Epithelial cell of prostate (primary cell): ENCODE results near the gene HMGB3.
"Not testable (repeated sequence)": the region's sequence is repeated elsewhere in the genome, so short reads cannot be mapped to it uniquely, and the experiment has no call there.

ENCODE experiments used
- DNase-seq: peaks from one replicate; pipeline ENCODE4 v3.0.0-alpha.2; 2011; ENCODE audit warnings: low read depth, low spot score
- H3K27ac ChIP-seq: fragments of 450-650 bp; 2 replicates; pipeline ENCODE4 v1.5.1; 2017; ENCODE audit warnings: mild to moderate bottlenecking

HMGB3 gene

GRCh38 chrX:150982788-150983520 lies at the start of gene HMGB3:
TSS of gene HMGB3 (plus strand) at chrX:150983335. CDS start at chrX:150985600, 2,265 bp downstream.
- DNase-seq: peak; percentile 64
- H3K27ac ChIP-seq: peak within 1 kb of the TSS; percentile 67

GRCh38 chrX:150933945-150934350 lies 49.2 kb upstream of the HMGB3 start:
- DNase-seq: no peak
- H3K27ac ChIP-seq: peak overlapping the region; percentile 33

- DNase-seq: peak; percentile 31
- H3K27ac ChIP-seq: peak overlapping the region; percentile 33
These were observed 48.7 kb upstream of the HMGB3 start for GRCh38 chrX:150934453-150934852.

- no peak for DNase-seq
- H3K27ac ChIP-seq: no peak overlapping the region
These were observed 47.7 kb upstream of the HMGB3 start for GRCh38 chrX:150935467-150935866.

DNA sequence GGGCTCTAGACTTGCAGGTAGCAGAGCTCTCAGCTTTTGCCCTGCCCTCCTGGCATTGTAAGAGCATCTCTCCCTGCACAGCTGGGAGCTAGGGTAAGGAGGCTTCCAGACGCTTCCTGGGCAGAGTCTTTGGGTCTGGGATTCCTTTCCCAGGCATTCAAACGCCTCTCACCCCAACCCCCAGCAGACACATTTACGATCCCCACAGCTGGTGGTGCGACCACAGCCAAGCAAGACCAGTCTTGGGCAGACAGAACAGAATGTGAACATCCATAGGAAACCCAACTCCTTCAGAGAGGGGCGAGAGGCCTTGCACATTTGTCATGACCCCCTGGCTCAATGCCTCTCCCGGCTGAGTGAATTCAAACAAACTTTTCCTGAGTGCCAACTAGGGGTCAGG lies 46.6 kb upstream of the HMGB3 start:
- no peak overlapping the region for H3K27ac ChIP-seq
- no peak for DNase-seq

GRCh38 chrX:150940844-150941495 lies 42.2 kb upstream of the HMGB3 start:
- H3K27ac ChIP-seq: no peak overlapping the region
- no peak for DNase-seq

- no peak for DNase-seq
- no peak overlapping the region for H3K27ac ChIP-seq
These were observed 41.6 kb upstream of the HMGB3 start for GRCh38 chrX:150941580-150941979.

GRCh38 chrX:150942942-150943594 lies 40.1 kb upstream of the HMGB3 start:
- H3K27ac ChIP-seq: no peak overlapping the region
- no peak for DNase-seq

- no peak for DNase-seq
- no peak overlapping the region for H3K27ac ChIP-seq
These were observed 38.9 kb upstream of the HMGB3 start for GRCh38 chrX:150944233-150944632.

- no peak for DNase-seq
- H3K27ac ChIP-seq: no peak overlapping the region
These were observed 28.2 kb upstream of the HMGB3 start for GRCh38 chrX:150954951-150955350.

DNA sequence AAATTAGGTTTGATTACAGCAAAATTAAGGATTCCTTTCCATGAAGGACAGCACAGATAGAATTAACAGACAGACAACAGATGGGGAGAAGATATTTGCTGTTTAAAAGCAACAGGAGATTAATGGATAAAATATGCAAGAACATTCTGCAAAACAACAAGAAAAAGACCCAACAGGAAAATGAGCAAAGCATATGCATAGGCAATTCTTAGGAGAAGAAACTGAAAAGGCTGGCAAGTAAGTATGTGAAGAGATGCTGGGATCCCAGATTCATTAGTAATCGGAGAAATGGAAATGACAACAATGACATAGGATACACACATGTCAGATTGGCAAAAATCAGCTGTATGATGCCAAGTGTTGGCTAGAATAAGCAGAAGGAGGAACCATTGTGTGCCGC lies 27.5 kb upstream of the HMGB3 start:
- no peak overlapping the region for H3K27ac ChIP-seq
- no peak for DNase-seq

DNA sequence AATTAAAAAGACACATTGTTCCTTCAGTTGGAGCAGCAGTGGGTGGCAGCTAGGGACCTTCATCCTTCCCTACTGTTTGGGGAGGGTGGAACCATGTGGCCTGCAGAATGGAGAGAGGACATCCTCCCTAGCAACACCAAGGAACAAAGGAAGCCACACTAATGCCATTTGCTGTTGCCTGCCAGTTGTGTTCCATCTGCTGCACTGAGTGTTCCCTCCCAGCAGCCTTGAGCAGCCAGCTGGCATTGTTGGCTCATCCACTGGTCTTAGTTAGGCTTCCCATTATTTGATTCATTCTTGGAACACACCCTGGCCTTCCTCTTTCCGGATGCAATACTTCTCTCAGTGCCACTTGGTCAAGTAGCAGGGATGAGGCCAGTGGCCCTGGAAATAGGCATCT lies 25.0 kb upstream of the HMGB3 start:
- DNase-seq: no peak
- H3K27ac ChIP-seq: no peak overlapping the region

GRCh38 chrX:150959557-150959956 lies 23.6 kb upstream of the HMGB3 start:
- no peak overlapping the region for H3K27ac ChIP-seq
- no peak for DNase-seq

DNA sequence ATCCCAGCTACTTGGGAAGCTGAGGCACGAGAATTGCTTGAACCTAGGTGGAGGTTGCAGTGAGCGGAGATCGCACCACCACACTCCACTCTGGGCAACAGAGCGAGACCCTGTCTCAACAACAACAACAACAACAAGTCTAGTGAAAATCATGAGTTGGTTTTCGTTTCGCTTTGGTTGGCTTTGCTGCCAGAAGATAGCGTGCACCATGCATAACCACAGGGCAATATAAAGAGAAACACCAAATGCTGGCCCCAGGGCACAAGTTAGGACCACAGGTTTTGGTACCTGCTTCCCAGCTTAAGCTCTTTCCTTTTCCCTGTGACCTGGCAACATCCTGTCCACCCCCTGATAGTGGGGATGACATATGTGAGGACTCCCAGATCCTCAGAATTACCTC lies 21.5 kb upstream of the HMGB3 start:
- DNase-seq: no peak
- no peak overlapping the region for H3K27ac ChIP-seq

GRCh38 chrX:150964416-150964815 lies 18.7 kb upstream of the HMGB3 start:
- DNase-seq, H3K27ac ChIP-seq: not testable (repeated sequence)

- no peak for DNase-seq
- H3K27ac ChIP-seq: no peak overlapping the region
These were observed 16.9 kb upstream of the HMGB3 start for GRCh38 chrX:150966235-150966634.

GRCh38 chrX:150966742-150967141 lies 16.4 kb upstream of the HMGB3 start:
- no peak overlapping the region for H3K27ac ChIP-seq
- DNase-seq: no peak

DNA sequence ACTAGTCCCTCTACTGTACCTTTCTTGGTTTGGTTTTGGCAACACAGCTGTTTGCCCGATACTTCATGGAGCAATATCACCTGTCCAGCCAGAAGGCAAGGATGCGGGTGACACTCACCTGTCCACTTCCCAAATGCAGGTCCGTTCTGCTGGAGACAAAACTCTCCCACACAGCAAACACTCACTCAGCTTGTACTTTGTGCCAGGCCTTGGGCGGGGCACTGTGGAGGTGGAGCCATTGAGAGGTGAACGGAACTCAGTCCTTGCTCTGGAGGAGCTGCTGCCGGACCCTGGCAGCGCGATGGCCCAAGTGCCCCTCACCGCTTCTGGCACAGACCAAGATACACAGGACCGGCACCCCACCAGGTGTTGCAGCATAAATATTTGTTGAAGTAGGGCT lies 15.3 kb upstream of the HMGB3 start:
- DNase-seq: no peak
- no peak overlapping the region for H3K27ac ChIP-seq

GRCh38 chrX:150968862-150969720 lies 14.0 kb upstream of the HMGB3 start:
- H3K27ac ChIP-seq: no peak overlapping the region
- no peak for DNase-seq

- no peak overlapping the region for H3K27ac ChIP-seq
- DNase-seq: no peak
These were observed 10.7 kb upstream of the HMGB3 start for GRCh38 chrX:150972450-150972849.
